NCI-H2227 (cell line): ENCODE results near the gene PPP6C.
"Not testable (repeated sequence)": the region's sequence is repeated elsewhere in the genome, so short reads cannot be mapped to it uniquely, and the experiment has no call there.

Experiments
- DNase-seq: peaks from one replicate; lab custom pipeline; 2025; ENCODE audit not compliant: unreplicated experiment; lab: John Stamatoyannopoulos, UW

The PPP6C gene

GRCh38 chr9:125142560-125143376 lies 46.8 kb downstream of the PPP6C start:
- DNase-seq: no peak

GRCh38 chr9:125141751-125142150 lies 47.9 kb downstream of the PPP6C start:
- no peak for DNase-seq

DNA sequence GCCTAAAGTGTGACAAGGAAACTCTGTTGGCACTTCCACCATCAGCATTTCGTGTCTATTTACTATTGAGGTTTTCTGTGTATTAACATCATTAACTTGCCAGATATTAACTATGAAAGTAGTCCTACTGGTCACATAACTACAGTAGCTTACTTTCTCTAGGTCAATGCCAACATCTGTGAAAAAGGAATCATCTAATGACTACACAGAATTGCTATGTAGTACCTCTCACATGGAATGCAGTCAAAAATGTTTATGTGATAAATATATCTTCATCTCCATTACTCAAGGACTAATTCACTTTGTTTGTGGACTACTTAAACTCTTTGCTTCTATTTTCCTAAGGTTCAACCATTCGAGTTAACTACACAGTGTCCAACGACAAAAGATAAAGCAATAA lies 48.4 kb downstream of the PPP6C start:
- DNase-seq: no peak

DNA sequence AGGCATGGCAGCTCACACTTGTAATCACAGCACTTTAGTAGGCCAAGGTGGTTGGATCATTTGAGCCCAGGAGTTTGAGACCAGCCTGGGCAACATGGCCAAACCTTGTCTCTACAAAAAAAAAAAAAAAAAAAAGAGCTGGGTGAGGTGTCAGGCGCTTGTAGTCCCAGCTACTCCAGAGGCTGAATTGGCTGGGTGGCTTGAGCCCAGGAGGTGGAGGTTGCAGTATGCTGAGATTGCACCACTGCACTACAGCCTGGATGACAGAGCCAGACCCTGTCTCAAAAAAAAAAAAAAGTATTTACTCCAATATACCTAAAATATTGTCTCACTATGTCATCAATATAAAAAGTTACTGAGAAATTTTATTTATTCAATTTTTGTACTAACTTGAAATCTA lies 49.0 kb downstream of the PPP6C start:
- no peak for DNase-seq

- no peak for DNase-seq
Observed at GRCh38 chr9:125137200-125137599, 52.4 kb downstream of the PPP6C start.

- no peak for DNase-seq
Observed at GRCh38 chr9:125134976-125135375, 54.6 kb downstream of the PPP6C start.

DNA sequence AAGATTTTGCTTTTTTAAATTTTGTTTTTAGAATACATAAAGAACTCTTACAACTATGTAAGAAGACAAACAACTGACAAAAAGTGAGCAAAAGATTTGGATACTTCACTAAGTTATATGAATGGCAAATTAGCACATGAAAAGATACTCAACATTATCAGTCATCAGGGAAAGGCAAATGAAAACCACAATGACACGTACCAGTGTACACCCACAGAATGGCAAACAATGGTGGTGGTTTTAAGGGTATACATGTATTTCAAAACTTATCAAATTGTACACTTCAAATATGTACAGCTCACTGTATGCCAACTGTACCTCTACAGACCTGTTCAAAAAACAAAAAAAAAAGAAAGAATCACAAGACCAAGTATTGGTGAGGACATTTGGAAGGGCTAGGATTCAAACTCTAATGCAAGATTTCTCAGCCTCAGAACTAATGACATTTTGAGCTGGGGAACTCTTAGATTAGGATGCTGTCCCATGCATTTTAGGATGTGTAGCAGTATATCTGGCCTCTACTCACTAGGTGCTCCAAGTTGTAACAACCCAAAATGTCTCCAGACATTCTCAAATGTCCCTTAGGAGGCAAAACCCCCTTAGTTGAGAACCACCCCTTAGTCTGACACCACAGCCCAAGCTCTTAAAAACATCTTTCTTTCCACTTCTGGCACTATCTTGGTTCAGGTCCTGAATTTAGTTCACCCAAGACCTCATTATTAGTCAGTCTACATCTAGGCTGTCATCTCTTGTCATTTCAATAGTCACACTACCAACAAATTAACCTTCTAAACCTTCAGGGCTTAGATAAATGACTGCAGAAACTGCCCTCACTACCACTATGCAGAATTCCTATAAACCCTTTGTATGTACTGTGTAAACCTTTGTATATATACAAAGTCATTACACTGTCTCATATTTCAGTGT lies 55.9 kb downstream of the PPP6C start:
- no peak for DNase-seq

DNA sequence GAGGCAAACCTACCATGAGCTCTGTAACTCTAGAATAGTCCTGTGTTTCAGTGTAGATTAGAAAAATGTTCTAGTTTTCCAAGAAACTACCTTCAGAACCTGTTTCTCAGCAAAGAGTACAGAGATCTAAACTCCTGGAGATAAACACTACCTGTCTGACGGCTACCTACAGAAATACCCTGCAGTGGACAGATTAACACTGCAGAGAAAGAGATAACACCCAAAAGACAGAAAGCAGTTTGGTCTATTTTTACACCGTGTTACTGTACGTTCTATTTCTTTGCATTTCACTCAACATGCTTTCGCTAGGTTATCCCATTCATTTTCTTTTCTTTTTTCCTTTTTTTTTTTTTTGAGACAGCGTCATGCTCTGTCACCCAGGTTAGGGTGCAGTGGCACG lies 57.8 kb downstream of the PPP6C start:
- no peak for DNase-seq

DNA sequence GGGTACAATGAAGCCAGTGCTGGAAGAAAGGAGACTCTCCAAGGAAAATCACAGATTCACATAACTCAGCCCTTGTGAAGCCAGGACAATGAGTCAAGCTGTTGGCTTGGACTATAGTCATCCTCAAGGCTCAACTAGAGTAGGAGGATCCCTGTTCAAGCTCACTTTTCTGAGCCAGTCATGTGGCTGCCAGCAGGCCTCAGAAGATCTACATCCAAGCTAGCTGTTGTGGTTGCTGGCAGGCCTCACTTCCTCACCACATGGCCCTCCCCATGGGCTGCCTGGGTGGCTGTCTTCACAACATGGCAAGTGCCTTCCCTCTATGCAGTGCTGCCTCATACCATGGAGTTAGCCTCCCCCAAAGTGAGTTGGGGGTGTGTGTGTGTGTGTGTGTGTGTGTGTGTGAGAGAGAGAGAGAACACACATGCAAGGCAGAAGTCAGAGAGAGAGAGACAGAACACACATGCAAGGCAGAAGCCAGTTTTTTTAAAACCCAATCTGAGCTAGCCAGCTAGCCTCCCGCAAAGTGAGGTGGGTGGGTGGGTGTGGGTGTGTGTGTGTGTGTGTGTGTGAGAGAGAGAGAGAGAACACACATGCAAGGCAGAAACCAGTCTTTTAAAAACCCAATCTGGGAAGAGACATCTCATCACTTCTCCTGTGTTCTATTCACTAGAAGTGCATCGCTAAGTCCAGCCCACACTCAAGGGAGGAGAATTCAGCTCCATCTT lies 63.4 kb downstream of the PPP6C start:
- DNase-seq: no peak

DNA sequence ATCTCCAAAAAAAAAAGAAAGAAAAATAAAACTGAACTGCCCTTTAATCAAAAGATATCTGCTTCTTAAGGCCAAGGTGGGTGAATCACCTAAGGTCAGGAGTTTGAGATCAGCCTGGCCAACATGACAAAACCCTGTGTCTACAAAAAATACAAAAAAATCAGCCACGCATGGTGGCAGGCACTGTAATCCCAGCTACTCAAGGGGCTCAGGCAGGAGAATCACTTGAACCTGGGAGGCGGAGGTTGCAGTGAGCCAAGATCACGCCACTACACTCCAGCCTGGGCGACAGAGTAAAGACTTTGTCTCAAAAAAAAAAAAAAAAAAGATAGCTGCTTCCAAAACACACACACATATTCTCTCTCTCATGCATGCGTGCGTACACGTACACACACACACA lies 64.1 kb downstream of the PPP6C start:
- DNase-seq: no peak

DNA sequence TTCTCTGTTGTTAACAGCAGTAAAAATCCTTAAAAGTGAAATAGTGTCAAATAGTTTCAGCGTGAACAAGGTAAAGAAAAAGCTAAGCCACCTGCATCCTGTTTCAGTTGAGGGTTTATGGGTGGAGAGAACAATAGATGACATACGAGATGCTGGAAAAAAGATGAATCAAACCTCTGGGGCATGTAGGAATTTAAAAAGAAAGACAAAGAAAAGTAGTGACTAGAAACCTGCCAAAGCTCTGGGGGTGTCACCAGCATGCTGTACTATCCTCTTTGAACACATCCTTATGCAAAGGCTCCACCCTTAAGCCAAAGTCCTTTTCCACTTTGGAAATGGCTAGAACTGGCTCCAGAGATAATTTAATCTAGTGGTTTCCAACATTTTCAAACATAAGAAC lies 68.5 kb downstream of the PPP6C start:
- DNase-seq: no peak

- DNase-seq: no peak
Observed at GRCh38 chr9:125119643-125120286, 69.8 kb downstream of the PPP6C start.

DNA sequence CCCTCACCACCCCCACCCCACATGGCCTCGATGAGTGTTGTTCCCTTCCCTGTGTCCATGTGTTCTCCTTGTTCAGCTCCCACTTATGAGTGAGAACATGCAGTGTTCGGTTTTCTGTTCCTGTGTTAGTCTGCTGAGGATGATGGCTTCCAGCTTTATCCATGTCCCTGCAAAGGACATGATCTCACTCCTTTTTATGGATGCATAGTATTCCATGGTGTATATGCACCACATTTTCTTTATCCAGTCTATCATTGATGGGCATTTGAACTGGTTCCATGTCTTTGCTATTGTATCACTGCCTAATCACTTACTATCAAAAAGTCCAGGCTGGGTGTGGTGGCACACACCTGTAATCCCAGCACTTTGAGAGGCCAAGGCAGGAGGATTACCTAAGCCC lies 70.9 kb downstream of the PPP6C start:
- not testable (repeated sequence) for DNase-seq

DNA sequence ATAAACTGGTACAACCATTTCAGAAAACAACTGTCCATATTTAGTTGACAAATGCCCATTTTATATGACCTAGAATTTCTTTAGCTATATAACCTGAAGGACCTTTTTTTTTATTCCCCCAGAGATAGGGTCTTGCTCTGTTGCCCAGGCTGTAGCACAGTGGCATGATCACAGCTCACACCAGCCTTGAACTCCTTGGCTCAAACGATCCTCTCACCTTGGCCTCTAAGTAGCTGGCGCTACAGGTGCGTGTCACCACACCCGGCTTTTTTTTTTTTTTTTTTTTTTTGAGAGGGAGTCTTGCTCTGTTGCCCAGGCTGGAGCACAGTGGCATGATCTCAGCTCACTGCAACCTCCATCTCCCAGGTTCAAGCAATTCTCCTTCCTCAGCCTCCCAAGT lies 75.1 kb downstream of the PPP6C start:
- DNase-seq: not testable (repeated sequence)

GRCh38 chr9:125110464-125110863 lies 79.1 kb downstream of the PPP6C start:
- no peak for DNase-seq

DNA sequence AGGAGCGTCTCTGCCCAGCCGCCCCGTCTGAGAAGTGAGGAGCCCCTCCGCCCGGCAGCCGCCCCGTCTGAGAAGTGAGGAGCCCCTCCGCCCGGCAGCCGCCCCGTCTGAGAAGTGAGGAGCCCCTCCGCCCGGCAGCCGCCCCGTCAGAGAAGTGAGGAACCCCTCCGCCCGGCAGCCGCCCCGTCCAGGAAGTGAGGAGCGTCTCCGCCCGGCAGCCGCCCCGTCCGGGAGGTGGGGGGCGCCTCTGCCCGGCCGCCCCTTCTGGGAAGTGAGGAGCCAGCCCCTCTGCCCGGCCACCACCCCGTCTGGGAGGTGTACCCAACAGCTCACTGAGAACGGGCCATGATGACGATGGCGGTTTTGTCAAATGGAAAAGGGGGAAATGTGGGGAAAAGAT lies 81.1 kb downstream of the PPP6C start:
- not testable (repeated sequence) for DNase-seq

DNA sequence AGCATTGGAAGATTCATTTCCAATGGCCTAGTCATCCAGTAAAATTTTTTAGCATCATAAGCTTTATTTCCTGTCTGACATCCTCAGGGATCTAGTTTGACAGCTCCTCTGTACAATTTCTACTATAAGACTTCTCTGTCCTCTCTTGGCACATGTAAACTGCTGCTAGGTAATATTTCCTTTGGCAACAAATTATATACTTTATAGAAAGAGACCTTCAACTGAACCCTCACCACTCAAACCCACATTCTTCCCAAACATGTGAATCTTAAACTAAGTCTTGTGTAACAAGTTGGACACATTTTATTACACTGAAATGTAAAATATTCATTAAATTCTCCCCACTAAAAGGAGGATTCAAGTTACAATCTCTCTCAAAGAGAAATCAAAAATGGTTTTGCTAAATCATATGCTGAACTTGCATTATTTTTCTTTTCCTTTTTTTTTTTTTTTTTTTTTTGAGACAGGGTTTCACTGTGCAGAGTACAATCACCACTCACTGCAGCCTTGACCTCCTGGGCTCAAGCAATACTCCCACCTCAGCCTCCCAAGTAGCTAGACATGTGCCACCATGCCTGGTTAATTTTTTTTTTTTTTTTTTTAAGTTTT lies 83.2 kb downstream of the PPP6C start:
- no peak for DNase-seq

- no peak for DNase-seq
Observed at GRCh38 chr9:125103770-125104460, 85.7 kb downstream of the PPP6C start.

DNA sequence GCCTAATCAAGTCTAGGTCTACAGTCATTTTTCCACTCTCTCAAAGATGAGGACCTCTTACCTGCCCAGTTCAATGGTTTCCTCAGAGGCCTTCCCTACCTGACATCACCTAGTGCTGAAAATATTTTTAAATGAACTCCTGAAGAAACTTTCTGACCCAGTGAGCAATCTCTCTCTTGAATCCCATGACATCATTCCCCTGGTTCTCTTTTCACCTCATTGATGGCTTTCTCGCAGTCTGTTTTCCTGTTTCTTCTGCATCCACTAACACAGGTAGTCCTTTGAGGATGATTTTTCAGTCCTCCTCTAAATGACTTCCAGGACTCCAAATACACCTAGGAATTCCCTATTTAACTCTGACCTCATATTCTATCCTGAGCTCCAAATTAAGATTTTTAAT lies 86.6 kb downstream of the PPP6C start:
- DNase-seq: no peak

- no peak for DNase-seq
Observed at GRCh38 chr9:125100822-125101221, 88.8 kb downstream of the PPP6C start.
